GM18861 (cell line): ENCODE data around the gene ALDH1A2.
"Not testable (repeated sequence)": the region's sequence is repeated elsewhere in the genome, so short reads cannot be mapped to it uniquely, and the experiment has no call there.

Source experiments
- ATAC-seq: cut with Tn5 transposase; IDR thresholded peaks from one replicate; pipeline ENCODE4 v1.9.1; 2021; ENCODE audit not compliant: unreplicated experiment

Gene ALDH1A2

GRCh38 chr15:58065445-58066041, at the start of gene ALDH1A2:
TSS of gene ALDH1A2 (minus strand) at chr15:58065711. CDS start at chr15:58065650, 61 bp downstream.
- no peak for ATAC-seq

- no peak for ATAC-seq
These were observed 49.3 kb upstream of the ALDH1A2 start for GRCh38 chr15:58114812-58115211.

GRCh38 chr15:58114388-58114787, 48.9 kb upstream of the ALDH1A2 start:
- ATAC-seq, result no peak

DNA sequence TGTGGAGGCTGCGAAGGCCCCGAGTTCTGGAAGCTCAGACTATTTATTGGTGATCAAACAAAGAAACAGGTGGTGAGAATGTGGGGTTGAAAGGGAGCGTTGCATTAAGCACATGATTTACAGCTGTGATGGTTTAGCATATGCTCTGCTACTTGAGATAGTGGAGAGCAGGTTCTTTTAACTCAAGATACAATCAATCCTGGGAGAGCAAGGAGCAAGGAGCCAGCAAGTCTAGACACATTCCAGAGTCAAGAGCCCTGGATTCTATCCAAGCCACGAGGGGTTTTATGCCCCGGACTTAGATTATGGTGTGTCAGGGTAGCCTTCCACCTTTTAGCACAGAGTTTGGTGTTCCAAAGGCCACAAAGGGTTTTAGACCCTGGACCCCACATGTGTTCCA, 47.8 kb upstream of the ALDH1A2 start:
- not testable (repeated sequence) for ATAC-seq

DNA sequence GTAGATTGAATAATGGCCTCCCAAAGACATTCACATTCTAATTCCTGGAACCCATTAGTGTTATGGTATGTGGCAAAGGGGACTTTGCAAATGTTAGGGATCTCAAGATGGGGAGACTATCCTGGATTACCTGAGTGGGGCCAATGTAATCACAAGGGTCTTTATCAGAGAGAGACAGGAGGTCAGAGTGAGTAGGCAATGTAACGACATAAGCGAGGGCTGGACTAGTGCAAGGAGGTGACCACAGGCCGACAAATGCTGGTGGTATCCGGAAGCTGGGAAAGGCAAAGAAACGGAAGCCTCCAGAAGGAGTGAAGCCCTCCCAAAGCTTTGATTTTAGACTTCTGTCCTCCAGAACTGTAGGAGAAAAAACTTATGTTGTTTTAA, 46.2 kb upstream of the ALDH1A2 start:
- ATAC-seq, result no peak

- ATAC-seq, result no peak
These were observed 45.6 kb upstream of the ALDH1A2 start for GRCh38 chr15:58110999-58111717.

GRCh38 chr15:58109419-58109818, 43.9 kb upstream of the ALDH1A2 start:
- ATAC-seq, result no peak

- no peak for ATAC-seq
These were observed 42.6 kb upstream of the ALDH1A2 start for GRCh38 chr15:58108117-58108516.

GRCh38 chr15:58103482-58103881, 38.0 kb upstream of the ALDH1A2 start:
- ATAC-seq, result no peak

DNA sequence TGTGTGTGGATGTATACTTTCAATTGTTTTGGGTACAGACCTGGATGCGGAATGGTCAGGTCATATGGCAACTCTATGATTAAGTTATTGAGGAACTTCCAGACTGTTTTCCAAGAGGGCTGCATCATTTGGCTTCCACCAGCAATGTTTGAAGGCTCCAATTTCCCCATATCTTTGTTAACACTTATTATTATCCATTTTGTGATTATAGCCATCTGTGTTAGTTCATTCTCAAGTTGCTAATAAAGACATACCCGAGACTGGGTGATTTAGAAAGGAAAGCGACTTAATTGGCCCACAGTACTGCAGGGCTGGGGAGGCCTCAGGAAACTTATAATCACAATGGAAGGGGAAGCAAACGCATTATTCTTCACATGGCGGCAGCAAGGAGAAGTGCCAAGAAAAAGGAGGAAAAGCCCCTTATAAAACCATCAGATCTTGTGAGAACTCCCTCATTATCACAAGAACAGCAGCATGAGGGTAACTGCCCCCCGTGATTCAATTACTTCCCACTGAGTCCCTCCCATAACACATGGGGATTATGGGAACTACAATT, 31.1 kb upstream of the ALDH1A2 start:
- ATAC-seq, result no peak

GRCh38 chr15:58095415-58095814, 29.9 kb upstream of the ALDH1A2 start:
- ATAC-seq, result no peak

GRCh38 chr15:58087871-58088270, 22.4 kb upstream of the ALDH1A2 start:
- ATAC-seq, result no peak

DNA sequence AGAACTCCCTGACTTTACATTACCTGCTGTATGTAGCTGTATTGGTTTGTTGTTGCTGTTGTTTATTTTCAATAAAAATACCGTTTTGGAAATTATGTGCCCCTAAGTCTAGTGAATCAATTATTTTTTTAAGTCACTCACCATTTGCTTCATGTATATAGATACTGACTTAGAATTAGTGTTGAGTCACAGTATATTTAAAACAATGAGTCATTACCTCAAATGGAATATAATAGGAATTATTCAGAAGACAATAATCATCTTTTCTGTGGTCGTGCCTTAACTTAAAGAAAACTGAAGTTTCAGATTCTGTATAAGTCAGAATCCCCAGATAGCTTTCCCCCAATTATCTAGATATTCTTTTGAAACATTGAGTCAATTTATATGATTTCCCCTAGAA, 21.0 kb upstream of the ALDH1A2 start:
- ATAC-seq, result no peak

GRCh38 chr15:58083526-58083925, 18.0 kb upstream of the ALDH1A2 start:
- no peak for ATAC-seq

DNA sequence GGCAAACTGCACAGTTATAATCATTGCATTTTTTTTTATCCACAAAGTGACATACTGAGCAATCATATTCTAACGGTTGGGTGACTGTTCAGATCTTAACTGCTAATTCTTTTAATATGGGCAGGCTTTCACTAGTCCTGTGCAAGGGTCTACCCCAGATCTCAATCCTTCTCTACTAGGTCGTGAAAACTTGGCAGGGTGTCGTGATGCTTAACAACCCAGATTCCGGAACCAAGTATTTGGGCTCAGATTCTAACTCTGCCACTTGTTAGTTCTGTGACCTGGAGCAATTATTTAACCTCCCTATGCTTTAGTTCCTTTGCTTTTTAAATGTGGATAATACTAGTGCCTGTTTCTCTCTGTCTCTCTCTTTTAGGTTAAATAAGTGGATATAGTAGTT, 16.4 kb upstream of the ALDH1A2 start:
- no peak for ATAC-seq

- no peak for ATAC-seq
These were observed 15.9 kb upstream of the ALDH1A2 start for GRCh38 chr15:58081456-58081855.

DNA sequence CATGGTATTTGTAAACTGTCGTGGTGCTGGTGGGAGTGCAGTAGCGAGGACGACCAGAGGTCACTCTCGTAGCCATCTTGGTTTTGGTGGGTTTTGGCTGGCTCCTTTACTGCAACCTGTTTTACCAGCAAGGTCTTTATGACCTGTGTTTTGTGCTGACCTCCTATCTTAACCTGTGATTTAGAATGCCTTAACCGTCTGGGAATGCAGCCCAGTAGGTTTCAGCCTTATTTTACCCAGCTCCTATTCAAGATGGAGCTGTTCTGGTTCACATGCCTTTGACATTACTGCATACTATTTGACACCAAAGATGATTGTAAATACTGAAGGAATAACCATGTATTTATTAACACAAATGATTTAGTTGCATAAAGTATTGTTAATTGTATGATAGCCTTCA, 15.4 kb upstream of the ALDH1A2 start:
- not testable (repeated sequence) for ATAC-seq

- ATAC-seq, result no peak
These were observed 14.9 kb upstream of the ALDH1A2 start for GRCh38 chr15:58080398-58080797.

GRCh38 chr15:58078591-58078990, 13.1 kb upstream of the ALDH1A2 start:
- no peak for ATAC-seq

DNA sequence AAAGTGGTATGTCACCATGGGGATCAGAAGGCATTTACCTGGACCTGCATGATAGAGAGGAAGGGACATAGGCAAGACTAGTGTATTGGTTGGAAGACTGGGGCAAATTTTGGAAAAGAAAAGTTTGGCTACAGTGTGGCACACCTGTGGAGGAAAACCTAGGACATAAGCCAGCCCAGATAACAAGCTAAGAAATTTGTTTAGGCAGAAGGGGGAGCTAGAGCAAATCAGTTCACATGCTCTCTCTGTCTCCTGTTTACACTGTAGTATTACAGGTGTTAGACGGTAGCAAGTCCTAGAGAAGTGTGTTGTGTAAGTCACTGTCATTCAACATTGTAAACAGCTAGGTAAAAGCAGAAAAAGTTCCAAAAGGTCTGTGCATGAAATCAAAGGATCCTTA, 11.9 kb upstream of the ALDH1A2 start:
- ATAC-seq, result no peak

GRCh38 chr15:58074452-58074851, 8.9 kb upstream of the ALDH1A2 start:
- no peak for ATAC-seq

- ATAC-seq, result no peak
These were observed 5.4 kb upstream of the ALDH1A2 start for GRCh38 chr15:58070801-58071418.
